Large intestine (tissue), 3 donors: ENCODE results near the gene ATP10B. TPM values are rescaled to one million over a fixed set of nuclear protein-coding genes. Genes with fewer than 3 reads are reported as not detected.

Experiments
- DNase-seq, 2 donors: peaks; one replicate each; pipeline versions ENCODE4 v3.0.0 to v3.0.0-alpha.2; 2013
- H3K27ac ChIP-seq: one replicate; pipeline ENCODE4 v1.5.1; 2013; ENCODE audit warnings: low read length
- H3K27me3 ChIP-seq: 2 replicates; pipeline ENCODE4 v1.6.1; 2013; ENCODE audit warnings: low read length; ENCODE audit not compliant: control insufficient read depth, insufficient read depth
- H3K36me3 ChIP-seq: 2 replicates; pipeline ENCODE4 v1.6.1; 2013; ENCODE audit warnings: low read length; ENCODE audit not compliant: control insufficient read depth, insufficient read depth
- H3K4me1 ChIP-seq: one replicate; pipeline ENCODE4 v1.6.1; 2013; ENCODE audit warnings: low read length; ENCODE audit not compliant: control insufficient read depth, insufficient read depth
- H3K4me3 ChIP-seq: one replicate; pipeline ENCODE4 v1.5.1; 2013; ENCODE audit warnings: low read length
- H3K9me3 ChIP-seq: one replicate; pipeline ENCODE4 v1.6.1; 2013; ENCODE audit warnings: mild to moderate bottlenecking, low read depth, low read length, moderate library complexity; ENCODE audit not compliant: control insufficient read depth
- WGBS: methylation state at CpG from one replicate; pipeline ENCODE4 v1.1.5; 2013; ENCODE audit warnings: low lambda C conversion rate; ENCODE audit not compliant: insufficient coverage; 5-methylcytosine and 5-hydroxymethylcytosine counted together
- polyA plus RNA-seq: library from polyadenylated mRNA; unstranded; fragments of 120-200 nt; gene quantifications from one replicate; pipeline ENCODE4 v1.2.1, GENCODE V29; 2013

The ATP10B gene
- polyA plus RNA-seq, 1 donor, result 35.6 TPM

DNA sequence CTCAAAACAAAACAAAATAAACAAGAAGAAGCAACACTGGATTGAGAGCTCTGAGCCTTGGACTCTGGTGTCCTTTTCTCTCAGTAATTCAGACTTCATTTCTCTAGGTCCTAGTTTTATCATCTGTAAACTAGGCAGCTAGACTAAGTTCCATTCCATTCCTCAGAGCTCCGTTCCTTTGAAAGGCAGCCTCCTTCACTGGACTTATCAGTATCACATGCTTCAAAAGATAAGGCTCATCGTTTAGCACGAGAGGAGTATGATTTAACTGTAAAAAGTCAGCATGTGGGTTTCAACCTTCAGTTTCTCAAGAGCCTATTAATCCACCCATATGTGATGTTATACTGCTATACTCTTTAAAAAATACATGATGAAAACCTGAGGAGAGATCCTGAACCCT is 1.6 kb downstream of the ATP10B start:
- H3K4me1 ChIP-seq, result no peaks in the 10 kb centered on the region
- DNase-seq, result peak; percentile 67 to 80
- H3K27ac ChIP-seq, result peak overlapping the region; percentile 39
- no peaks in the 10 kb centered on the region for H3K9me3 ChIP-seq
- no peaks in the 10 kb centered on the region for H3K27me3 ChIP-seq
- H3K4me3 ChIP-seq, result no peak overlapping the region
- no peaks in the 10 kb centered on the region for H3K36me3 ChIP-seq
- WGBS, result 20% methylated on average over 1 of the region's 3 CpGs

DNA sequence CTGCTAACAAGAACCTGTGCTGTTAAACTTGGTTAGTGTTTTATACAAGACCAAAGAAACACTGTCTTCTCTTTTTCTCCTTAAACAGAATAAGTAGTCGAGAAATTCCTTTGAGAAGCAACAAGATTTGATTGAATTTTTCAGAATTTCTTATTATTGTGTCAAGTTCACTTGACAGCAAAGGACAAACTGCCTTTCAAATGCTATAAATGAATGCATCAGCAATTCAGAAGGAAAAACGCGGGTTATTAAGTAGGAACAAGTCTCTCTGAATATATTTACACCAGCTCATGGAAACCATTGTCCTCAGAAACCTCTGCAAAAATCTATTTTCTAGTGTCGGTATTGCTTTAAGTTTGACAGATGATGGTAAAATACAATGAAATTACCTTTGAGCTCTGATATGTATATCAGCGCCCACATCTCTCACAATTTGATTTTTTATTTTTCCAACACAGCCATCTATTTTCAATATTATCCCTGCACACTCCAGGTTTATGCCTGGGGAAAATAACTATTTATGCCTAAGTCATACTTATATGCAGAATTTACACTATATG is 4.4 kb downstream of the ATP10B start:
- WGBS, result 100% methylated on average over 3 of the region's 5 CpGs
- Histone ChIP-seq H3K4me3 (no peak overlapping the region), H3K27ac (no peak overlapping the region), H3K27me3 (no peaks in the 10 kb centered on the region), H3K9me3 (no peaks in the 10 kb centered on the region), H3K36me3 (no peaks in the 10 kb centered on the region), H3K4me1 (no peaks in the 10 kb centered on the region)
- DNase-seq, result no peak

DNA sequence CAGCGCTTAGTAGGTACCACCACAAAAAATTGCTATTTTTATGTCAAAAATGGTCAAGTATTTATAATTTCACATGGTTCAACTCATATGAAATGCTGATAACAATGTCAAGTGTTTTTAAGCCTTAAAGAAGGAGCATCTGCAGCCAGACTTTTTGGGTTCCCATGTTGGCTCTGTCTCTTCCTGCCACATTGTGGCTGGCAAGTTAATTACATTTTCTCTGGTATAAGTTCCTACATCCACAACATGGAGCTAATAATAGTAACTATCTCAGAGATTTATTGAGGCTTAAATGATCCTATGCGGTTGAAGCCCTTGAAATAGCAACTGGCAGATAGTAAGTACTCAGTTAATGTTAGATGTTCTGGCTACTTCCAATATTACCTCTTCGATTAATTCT is 5.4 kb downstream of the ATP10B start:
- WGBS, result no CpG with 5 or more reads among the region's 3 CpGs
- Histone ChIP-seq H3K27ac (no peak overlapping the region), H3K27me3 (no peaks in the 10 kb centered on the region), H3K36me3 (no peaks in the 10 kb centered on the region), H3K9me3 (no peaks in the 10 kb centered on the region), H3K4me1 (no peaks in the 10 kb centered on the region), H3K4me3 (no peak overlapping the region)
- no peak for DNase-seq

- no peaks in the 10 kb centered on the region for H3K9me3 ChIP-seq
- DNase-seq, result no peak
- no peak overlapping the region for H3K27ac ChIP-seq
- H3K36me3 ChIP-seq, result no peaks in the 10 kb centered on the region
- no peak overlapping the region for H3K4me3 ChIP-seq
- no peaks in the 10 kb centered on the region for H3K4me1 ChIP-seq
- WGBS, result 100% methylated on average over 1 of the region's 2 CpGs
- no peaks in the 10 kb centered on the region for H3K27me3 ChIP-seq
Measured at GRCh38 chr5:160844177-160844576, 7.8 kb downstream of the ATP10B start.

DNA sequence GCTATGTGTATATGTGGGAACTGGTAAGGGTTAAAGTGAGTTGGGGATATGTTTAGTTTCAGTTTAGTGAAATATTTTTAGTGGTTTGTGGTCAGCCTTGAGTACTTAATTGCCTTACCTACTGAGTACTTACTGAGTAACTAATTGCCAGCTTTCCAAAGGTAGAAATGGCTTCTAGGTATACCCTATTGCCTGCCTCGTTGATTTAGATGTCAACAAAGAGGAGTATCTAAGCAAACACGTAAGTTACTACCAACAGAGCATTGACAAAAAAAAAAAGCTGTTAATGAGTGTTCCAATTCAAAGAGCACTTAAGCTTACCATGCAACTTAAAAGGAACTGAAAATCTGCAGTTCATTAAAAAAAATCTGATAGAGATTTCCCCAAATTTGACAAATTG is 8.8 kb downstream of the ATP10B start:
- H3K4me3 ChIP-seq, result no peak overlapping the region
- WGBS, result 80% methylated on average over 1 of the region's 2 CpGs
- no peak overlapping the region for H3K27ac ChIP-seq
- no peaks in the 10 kb centered on the region for H3K36me3 ChIP-seq
- H3K4me1 ChIP-seq, result no peaks in the 10 kb centered on the region
- no peaks in the 10 kb centered on the region for H3K9me3 ChIP-seq
- DNase-seq, result peak in 1 of 2 donors; percentile 12
- no peaks in the 10 kb centered on the region for H3K27me3 ChIP-seq

GRCh38 chr5:160837749-160838593 is 14.0 kb downstream of the ATP10B start:
- 100% methylated on average over 1 of the region's 3 CpGs for WGBS
- no peaks in the 10 kb centered on the region for H3K9me3 ChIP-seq
- no peaks in the 10 kb centered on the region for H3K4me1 ChIP-seq
- H3K36me3 ChIP-seq, result no peaks in the 10 kb centered on the region
- H3K27me3 ChIP-seq, result no peaks in the 10 kb centered on the region
- H3K4me3 ChIP-seq, result no peak overlapping the region
- no peak overlapping the region for H3K27ac ChIP-seq
- DNase-seq, result no peak

DNA sequence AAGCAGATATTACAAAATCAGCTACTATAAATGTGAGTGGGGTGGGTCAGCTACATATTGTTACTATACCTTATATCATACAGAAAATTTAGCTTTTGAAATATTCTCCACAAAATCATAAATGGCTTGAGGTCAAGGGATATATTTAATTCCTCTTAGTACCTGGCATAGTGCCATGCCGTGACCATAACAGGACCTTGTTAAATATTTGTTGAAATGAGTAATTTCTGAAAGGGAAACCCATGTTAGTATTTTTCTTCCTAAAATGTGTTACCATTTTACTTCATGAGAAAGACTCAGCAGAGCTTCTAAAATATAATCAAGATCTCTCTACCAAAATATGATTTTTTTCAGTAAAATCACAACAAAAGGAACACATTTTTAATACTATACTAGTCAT is 14.8 kb downstream of the ATP10B start:
- Histone ChIP-seq H3K4me3 (no peak overlapping the region), H3K4me1 (no peaks in the 10 kb centered on the region), H3K27ac (no peak overlapping the region), H3K9me3 (no peaks in the 10 kb centered on the region), H3K27me3 (no peaks in the 10 kb centered on the region), H3K36me3 (no peaks in the 10 kb centered on the region)
- no peak for DNase-seq
- WGBS, result no CpG with 5 or more reads among the region's 1 CpG

DNA sequence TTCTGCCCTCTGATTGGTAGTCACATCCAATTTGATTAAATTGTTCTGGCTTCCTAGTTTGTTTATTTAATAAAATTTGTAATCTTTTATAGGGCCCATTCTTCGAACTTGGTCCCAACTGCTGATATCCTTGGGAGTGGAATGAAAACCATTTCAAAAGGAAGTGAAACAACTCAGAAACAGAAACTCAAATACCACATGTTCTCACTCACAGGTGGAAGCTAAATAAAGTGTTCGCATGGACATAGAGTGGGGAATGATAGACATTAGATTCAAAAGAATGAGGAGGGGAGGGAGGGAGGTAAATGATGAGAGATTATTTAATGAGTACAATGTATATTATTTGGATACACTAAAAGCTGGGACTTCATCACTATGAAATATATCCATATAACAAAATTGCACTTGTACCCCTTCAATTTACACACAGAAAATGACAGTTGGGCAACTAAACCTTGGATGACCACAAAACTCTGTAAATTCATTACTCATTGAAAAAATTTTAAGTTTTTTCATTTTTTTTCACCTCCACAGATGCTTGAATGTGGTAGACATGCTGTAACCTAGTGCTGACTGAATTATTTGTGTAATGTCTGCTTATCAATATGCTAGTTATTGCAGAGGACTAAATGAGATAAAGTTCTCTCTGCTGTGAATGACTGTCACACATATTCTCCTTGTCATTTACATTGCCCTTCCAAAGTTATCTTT is 16.0 kb downstream of the ATP10B start:
- 100% methylated on average over 1 of the region's 2 CpGs for WGBS
- Histone ChIP-seq H3K27ac (no peak overlapping the region), H3K36me3 (no peaks in the 10 kb centered on the region), H3K9me3 (no peaks in the 10 kb centered on the region), H3K4me3 (no peak overlapping the region), H3K4me1 (no peaks in the 10 kb centered on the region), H3K27me3 (no peaks in the 10 kb centered on the region)
- no peak for DNase-seq

DNA sequence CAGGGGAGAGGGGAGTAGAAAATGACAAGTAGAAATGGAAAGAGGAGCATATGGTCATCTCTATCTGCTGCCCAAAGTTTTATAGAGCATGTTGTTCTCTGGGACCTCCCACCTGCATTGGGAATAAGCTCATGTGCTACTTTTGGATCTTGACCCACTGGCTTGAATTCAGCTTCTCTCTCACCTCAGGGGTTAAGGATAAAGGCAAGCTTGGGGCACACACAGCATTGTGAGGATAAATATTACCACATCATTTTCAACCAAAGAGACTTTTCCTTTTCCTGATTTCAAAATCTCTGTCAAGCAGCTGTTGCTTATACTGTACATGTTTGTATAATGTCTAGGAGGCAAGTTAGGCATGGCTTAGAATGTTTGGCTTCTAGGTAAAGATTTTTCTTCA is 16.6 kb downstream of the ATP10B start:
- Histone ChIP-seq H3K27me3 (no peaks in the 10 kb centered on the region), H3K27ac (no peak overlapping the region), H3K36me3 (no peaks in the 10 kb centered on the region), H3K4me1 (no peaks in the 10 kb centered on the region), H3K4me3 (no peak overlapping the region), H3K9me3 (no peaks in the 10 kb centered on the region)
- no peak for DNase-seq

- WGBS, result 87% methylated on average over 2 of the region's 2 CpGs
- H3K36me3 ChIP-seq, result no peaks in the 10 kb centered on the region
- H3K27ac ChIP-seq, result no peak overlapping the region
Measured at GRCh38 chr5:160833806-160834205, 18.2 kb downstream of the ATP10B start.

More at GRCh38 chr5:160833806-160834205, 18.2 kb downstream of the ATP10B start:
- Histone ChIP-seq H3K9me3 (no peaks in the 10 kb centered on the region), H3K4me3 (no peak overlapping the region), H3K4me1 (no peaks in the 10 kb centered on the region), H3K27me3 (no peaks in the 10 kb centered on the region)
- no peak for DNase-seq
